DND-41 (cell line): ENCODE data around the gene TUBB.

ENCODE experiments used
- EZH2 ChIP-seq: IDR thresholded peaks from 3 replicates; pipeline ENCODE4 v1.6.1; 2012; ENCODE audit warnings: borderline replicate concordance, low read depth, mild to moderate bottlenecking, moderate library complexity, low read length, inconsistent platforms; ENCODE audit not compliant: severe bottlenecking
- TF ChIP-seq, protein P1 (sequence below): IDR thresholded peaks from 2 replicates; pipeline ENCODE4 v1.5.1; 2012; ENCODE audit warnings: borderline replicate concordance, low read length, moderate library complexity, mild to moderate bottlenecking; ENCODE audit not compliant: poor library complexity, severe bottlenecking; ENCODE audit errors: extremely low read depth

- TF ChIP-seq, protein P1, sequence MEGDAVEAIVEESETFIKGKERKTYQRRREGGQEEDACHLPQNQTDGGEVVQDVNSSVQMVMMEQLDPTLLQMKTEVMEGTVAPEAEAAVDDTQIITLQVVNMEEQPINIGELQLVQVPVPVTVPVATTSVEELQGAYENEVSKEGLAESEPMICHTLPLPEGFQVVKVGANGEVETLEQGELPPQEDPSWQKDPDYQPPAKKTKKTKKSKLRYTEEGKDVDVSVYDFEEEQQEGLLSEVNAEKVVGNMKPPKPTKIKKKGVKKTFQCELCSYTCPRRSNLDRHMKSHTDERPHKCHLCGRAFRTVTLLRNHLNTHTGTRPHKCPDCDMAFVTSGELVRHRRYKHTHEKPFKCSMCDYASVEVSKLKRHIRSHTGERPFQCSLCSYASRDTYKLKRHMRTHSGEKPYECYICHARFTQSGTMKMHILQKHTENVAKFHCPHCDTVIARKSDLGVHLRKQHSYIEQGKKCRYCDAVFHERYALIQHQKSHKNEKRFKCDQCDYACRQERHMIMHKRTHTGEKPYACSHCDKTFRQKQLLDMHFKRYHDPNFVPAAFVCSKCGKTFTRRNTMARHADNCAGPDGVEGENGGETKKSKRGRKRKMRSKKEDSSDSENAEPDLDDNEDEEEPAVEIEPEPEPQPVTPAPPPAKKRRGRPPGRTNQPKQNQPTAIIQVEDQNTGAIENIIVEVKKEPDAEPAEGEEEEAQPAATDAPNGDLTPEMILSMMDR = no peak
- no peak for TF ChIP-seq EZH2
Observed at GRCh38 chr6:30759575-30760239, 39.6 kb downstream of the TUBB start.
